ENCODE measurements around the gene FBN3.

DNA sequence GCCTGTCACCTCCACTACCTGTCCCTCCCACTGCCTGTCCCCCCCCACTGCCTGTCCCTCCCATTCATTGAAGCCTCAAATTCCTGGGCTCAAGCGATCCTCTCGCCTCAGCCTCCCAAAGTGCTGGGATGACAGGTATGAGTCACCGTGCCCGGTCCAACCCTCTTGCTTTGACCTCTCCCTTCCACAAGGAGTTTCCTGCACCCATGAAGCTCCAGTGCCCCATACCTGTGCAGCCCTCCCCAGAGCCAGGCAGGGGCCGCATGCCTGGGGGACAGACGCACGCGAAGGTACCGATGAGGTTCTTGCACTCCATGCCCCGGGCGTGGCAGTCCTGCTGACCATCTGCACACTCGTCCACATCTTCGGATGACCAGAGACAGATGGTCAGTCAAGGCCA, 62.5 kb downstream of the FBN3 start:
- TF ChIP-seq, protein P1, sequence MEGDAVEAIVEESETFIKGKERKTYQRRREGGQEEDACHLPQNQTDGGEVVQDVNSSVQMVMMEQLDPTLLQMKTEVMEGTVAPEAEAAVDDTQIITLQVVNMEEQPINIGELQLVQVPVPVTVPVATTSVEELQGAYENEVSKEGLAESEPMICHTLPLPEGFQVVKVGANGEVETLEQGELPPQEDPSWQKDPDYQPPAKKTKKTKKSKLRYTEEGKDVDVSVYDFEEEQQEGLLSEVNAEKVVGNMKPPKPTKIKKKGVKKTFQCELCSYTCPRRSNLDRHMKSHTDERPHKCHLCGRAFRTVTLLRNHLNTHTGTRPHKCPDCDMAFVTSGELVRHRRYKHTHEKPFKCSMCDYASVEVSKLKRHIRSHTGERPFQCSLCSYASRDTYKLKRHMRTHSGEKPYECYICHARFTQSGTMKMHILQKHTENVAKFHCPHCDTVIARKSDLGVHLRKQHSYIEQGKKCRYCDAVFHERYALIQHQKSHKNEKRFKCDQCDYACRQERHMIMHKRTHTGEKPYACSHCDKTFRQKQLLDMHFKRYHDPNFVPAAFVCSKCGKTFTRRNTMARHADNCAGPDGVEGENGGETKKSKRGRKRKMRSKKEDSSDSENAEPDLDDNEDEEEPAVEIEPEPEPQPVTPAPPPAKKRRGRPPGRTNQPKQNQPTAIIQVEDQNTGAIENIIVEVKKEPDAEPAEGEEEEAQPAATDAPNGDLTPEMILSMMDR (IDR thresholded peaks at IDR 0.05), result no peak
- TF ChIP-seq POLR2A (IDR thresholded peaks at IDR 0.05), result no peak
